ENCODE results near the gene SAFB. TPM values are rescaled to one million over a fixed set of nuclear protein-coding genes. Genes with fewer than 3 reads are reported as not detected.

SAFB gene
- total and polyA plus RNA-seq, 2 of the 13 experiments (the other 11 are each of a cell fraction or from before 2014, with no cell fraction given), result 21.0 to 28.4 TPM

DNA sequence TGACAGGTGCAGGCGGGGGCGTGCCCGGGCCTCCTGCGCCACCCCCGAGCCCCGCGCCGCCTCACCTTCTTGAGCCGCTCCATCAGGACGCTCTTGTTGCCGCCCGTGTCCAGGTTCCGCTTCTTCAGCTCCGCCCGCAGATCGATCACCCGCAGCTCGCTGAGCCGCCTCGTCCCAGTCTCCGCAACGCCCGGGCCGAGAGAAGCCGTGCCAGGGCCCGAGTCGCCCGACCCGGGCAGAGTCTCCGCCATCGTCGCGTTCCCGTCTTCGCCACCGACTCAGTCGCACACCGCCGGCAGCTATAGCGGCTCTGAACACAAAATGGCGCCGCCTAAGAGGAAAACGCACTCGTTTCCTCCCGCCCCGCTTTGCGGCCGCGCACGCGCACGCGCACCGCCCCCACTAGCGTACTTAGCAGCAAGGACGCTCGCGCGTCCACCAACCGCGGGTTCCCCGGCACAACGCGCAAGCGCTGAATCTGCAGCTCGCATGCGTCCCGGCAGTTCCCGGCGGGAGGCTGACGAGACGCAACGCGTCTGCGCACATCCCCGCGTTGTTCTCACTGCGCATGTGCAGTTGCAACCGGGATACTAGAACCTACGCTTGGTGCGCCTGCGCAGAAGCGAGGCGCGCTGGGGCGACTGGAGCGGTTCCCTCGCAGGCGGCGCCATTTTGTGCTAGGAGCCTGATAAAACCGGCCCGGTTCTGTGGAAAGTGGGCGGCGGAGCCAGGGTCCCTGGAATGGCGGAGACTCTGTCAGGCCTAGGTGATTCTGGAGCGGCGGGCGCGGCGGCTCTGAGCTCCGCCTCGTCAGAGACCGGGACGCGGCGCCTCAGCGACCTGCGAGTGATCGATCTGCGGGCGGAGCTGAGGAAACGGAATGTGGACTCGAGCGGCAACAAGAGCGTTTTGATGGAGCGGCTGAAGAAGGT, at the start of gene SAFB, which contains the start of gene SAFB2 (continued):
- TF ChIP-seq, protein P1, sequence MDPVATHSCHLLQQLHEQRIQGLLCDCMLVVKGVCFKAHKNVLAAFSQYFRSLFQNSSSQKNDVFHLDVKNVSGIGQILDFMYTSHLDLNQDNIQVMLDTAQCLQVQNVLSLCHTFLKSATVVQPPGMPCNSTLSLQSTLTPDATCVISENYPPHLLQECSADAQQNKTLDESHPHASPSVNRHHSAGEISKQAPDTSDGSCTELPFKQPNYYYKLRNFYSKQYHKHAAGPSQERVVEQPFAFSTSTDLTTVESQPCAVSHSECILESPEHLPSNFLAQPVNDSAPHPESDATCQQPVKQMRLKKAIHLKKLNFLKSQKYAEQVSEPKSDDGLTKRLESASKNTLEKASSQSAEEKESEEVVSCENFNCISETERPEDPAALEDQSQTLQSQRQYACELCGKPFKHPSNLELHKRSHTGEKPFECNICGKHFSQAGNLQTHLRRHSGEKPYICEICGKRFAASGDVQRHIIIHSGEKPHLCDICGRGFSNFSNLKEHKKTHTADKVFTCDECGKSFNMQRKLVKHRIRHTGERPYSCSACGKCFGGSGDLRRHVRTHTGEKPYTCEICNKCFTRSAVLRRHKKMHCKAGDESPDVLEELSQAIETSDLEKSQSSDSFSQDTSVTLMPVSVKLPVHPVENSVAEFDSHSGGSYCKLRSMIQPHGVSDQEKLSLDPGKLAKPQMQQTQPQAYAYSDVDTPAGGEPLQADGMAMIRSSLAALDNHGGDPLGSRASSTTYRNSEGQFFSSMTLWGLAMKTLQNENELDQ (CRISPR knock-in tag; IDR thresholded peaks at IDR 0.05; ENCODE audit: borderline replicate concordance), result no peak
- TF ChIP-seq MAZ (IDR thresholded peaks at IDR 0.05; ENCODE audit: borderline replicate concordance, low read depth, low read length) (peak; percentile 43; the same call in 1 of the 2 replicates), MAZ (CRISPR knock-in tag; IDR thresholded peaks at IDR 0.05; ENCODE audit: low read depth) (peak; percentile 89), KLF13 (CRISPR knock-in tag; IDR thresholded peaks at IDR 0.05) (no peak), ZSCAN31 (CRISPR knock-in tag; IDR thresholded peaks at IDR 0.05; ENCODE audit: low read depth) (peak; percentile 81), ZNF775 (CRISPR knock-in tag; IDR thresholded peaks at IDR 0.05; ENCODE audit: borderline replicate concordance) (no peak), MIER3 (CRISPR knock-in tag; IDR thresholded peaks at IDR 0.05; ENCODE audit: borderline replicate concordance) (no peak), FOXA3 (CRISPR knock-in tag; IDR thresholded peaks at IDR 0.05) (peak; percentile 44; the same call in 1 of the 2 replicates), THYN1 (CRISPR knock-in tag; IDR thresholded peaks at IDR 0.05; ENCODE audit: borderline replicate concordance, low read depth) (no peak), MTF1 (CRISPR knock-in tag; IDR thresholded peaks at IDR 0.05) (no peak), ATF7 (IDR thresholded peaks at IDR 0.05) (no peak), ATF7 (CRISPR knock-in tag; IDR thresholded peaks at IDR 0.05) (no peak), GATA4 (IDR thresholded peaks at IDR 0.05; ENCODE audit: borderline replicate concordance, low read depth) (0 out of 2 replicates have a peak, but pooled peaks have one; percentile 27), SP5 (CRISPR knock-in tag; IDR thresholded peaks at IDR 0.05; ENCODE audit: borderline replicate concordance, low read depth) (peak; percentile 67), ZMYM2 (CRISPR knock-in tag; IDR thresholded peaks at IDR 0.05) (no peak), ZBTB20 (CRISPR knock-in tag; IDR thresholded peaks at IDR 0.05; ENCODE audit: borderline replicate concordance, low read depth) (peak; percentile 53; the same call in 1 of the 2 replicates), ZNF446 (CRISPR knock-in tag; IDR thresholded peaks at IDR 0.05) (peak; percentile 45; the same call in 1 of the 2 replicates), ZNF766 (CRISPR knock-in tag; IDR thresholded peaks at IDR 0.05; ENCODE audit: borderline replicate concordance) (peak; percentile 47; the same call in 1 of the 2 replicates), ZNF24 (IDR thresholded peaks at IDR 0.05) (no peak)
- TF ChIP-seq, protein P2, sequence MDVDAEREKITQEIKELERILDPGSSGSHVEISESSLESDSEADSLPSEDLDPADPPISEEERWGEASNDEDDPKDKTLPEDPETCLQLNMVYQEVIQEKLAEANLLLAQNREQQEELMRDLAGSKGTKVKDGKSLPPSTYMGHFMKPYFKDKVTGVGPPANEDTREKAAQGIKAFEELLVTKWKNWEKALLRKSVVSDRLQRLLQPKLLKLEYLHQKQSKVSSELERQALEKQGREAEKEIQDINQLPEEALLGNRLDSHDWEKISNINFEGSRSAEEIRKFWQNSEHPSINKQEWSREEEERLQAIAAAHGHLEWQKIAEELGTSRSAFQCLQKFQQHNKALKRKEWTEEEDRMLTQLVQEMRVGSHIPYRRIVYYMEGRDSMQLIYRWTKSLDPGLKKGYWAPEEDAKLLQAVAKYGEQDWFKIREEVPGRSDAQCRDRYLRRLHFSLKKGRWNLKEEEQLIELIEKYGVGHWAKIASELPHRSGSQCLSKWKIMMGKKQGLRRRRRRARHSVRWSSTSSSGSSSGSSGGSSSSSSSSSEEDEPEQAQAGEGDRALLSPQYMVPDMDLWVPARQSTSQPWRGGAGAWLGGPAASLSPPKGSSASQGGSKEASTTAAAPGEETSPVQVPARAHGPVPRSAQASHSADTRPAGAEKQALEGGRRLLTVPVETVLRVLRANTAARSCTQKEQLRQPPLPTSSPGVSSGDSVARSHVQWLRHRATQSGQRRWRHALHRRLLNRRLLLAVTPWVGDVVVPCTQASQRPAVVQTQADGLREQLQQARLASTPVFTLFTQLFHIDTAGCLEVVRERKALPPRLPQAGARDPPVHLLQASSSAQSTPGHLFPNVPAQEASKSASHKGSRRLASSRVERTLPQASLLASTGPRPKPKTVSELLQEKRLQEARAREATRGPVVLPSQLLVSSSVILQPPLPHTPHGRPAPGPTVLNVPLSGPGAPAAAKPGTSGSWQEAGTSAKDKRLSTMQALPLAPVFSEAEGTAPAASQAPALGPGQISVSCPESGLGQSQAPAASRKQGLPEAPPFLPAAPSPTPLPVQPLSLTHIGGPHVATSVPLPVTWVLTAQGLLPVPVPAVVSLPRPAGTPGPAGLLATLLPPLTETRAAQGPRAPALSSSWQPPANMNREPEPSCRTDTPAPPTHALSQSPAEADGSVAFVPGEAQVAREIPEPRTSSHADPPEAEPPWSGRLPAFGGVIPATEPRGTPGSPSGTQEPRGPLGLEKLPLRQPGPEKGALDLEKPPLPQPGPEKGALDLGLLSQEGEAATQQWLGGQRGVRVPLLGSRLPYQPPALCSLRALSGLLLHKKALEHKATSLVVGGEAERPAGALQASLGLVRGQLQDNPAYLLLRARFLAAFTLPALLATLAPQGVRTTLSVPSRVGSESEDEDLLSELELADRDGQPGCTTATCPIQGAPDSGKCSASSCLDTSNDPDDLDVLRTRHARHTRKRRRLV (CRISPR knock-in tag; IDR thresholded peaks at IDR 0.05), result 0 out of 2 replicates have a peak, but pooled peaks have one; percentile 44
- TF ChIP-seq, protein P3, sequence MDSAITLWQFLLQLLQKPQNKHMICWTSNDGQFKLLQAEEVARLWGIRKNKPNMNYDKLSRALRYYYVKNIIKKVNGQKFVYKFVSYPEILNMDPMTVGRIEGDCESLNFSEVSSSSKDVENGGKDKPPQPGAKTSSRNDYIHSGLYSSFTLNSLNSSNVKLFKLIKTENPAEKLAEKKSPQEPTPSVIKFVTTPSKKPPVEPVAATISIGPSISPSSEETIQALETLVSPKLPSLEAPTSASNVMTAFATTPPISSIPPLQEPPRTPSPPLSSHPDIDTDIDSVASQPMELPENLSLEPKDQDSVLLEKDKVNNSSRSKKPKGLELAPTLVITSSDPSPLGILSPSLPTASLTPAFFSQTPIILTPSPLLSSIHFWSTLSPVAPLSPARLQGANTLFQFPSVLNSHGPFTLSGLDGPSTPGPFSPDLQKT (CRISPR knock-in tag; IDR thresholded peaks at IDR 0.05; ENCODE audit: borderline replicate concordance), result peak; percentile 55; the same call in 1 of the 2 replicates
